Dedifferentiated amniotic fluid mesenchymal stem cell (primary cell): Measurements from ENCODE around the gene LRRC8B.
"Not testable (repeated sequence)": the region's sequence is repeated elsewhere in the genome, so short reads cannot be mapped to it uniquely, and the experiment has no call there.

Source experiments
- DNase-seq: peaks from one replicate; pipeline ENCODE4 v3.0.0-alpha.2; 2016; ENCODE audit errors: extremely low spot score

The LRRC8B gene

DNA sequence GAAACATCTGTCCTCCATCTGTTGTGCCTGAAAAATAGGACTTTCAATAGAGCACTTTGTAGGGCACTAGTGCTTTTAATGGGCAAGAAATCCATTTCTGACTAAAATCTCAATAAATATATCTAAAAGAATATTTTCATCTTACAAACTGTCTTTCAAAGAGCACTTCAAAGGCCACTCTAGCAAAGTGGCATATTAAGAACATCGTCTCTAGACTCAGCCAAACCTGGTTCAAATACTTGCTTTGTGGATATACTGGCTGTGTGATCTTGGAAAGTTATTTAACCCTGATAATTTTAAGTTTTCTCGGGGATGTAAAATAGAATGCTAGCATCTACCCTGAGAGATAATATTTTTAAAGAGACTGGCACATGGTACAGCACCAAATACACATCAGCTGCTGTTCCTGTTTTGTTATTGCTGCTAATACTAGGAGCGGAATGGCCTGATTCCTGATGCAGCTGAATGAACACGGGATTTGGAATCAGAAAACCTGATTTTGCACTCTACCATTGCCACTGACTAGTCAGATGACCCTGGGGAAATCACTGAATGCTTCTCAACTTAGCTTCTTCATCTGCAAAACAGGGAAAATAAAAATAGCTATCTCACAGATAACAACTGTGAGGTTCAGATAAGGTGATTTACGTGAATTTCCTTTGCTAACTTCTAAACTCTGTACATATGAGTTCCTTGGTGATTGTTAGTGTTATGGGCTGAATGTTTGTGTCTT lies 83.1 kb downstream of the LRRC8B start:
- no peak for DNase-seq

DNA sequence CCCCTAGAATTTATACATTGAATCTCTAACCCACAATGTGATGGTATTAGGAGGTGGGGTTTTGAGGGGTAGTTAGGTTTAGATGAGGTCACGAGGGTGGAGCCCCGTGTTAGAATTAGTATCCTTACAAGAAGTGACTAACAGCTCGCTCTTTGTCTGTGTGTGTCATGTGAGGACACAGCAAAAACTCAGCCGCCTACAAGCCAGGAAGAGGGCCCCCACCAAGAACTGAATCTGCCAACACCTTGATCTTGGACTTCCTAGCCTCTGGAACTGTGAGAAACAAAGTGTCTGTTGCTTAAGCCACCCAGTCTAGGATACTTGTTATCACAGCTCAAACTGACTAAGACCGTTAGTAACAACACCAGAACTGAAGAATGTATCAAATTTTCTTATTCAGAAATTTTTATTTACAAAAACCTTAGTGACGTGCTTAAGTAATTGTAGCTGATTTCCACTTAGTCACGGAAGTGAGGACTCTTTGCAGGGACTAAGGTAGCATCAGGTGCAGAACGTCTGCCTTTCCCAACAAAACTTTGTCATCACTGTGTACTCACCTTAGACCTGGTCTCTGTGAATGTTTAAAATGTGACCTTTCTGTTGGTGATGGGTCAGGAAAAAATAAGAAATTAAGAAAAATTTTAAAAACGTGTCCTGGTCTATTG lies 83.8 kb downstream of the LRRC8B start:
- DNase-seq, result no peak

DNA sequence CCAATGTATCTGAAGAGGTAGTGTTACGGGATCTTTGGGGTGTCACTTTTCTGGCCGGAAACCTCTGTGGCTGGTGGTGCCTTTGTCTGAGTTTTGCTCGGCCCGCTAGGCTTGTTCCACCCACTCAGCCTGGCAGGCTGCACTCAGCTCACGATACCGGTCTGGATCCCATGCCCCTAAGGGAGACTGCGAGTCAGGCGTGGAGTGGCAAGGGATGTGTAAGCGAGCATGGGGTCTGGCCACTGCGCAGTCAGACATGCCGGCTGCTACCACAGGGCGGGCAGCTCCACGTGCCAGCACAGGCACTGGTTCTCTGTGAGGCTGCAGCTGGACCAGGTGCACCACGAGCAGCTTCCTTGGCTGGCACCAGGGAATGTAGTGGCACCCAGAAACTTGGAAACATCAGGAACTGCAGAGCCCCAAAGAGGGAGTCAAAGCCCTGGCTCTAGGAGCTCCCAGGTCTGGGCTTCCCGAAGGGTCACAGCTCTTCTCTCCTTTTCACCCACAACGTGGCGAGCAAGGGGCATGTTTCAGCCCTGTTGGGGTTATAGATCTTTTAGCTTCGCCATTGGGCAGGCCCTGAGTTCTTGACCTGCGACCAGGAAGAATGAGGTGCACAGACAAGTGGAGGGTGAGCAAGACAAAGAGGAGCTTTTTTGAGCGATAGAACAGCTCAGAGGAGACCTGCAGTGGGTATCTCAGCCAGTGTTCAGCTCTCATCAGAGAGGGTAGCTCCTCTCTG lies 84.5 kb downstream of the LRRC8B start:
- DNase-seq, result no peak

DNA sequence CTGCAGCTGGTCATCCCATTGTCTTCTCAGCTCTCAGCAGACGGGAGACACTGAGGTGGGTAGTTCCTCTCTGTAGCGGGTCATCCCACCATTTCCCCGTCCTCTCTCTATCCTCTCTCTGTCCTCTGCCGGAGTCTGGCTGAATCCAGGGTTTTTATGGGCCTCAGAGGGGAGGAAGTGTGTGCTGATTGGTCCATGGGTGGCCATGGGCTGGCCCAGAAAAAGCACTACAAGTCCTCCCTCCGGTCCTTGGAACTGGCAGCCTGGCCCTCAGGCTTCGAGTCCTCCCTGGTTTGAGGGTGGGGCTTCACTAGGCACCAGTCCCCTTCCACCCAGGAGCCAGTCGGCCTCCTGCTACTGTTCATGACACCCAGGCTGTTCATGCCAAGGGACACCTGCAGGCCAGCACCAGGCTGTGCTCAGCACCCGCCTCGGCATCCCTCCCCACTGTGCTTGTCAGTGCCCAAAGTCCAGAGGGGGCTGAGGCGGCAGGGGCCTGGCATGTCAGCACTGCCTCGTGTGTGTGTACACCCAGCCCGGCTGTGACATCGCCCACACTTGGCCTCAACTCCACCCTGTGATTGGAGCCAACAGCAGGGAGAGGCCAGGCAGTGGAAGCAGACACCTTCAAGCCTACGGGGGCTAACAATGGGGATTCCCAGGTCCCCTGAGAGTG lies 85.3 kb downstream of the LRRC8B start:
- DNase-seq, result no peak

DNA sequence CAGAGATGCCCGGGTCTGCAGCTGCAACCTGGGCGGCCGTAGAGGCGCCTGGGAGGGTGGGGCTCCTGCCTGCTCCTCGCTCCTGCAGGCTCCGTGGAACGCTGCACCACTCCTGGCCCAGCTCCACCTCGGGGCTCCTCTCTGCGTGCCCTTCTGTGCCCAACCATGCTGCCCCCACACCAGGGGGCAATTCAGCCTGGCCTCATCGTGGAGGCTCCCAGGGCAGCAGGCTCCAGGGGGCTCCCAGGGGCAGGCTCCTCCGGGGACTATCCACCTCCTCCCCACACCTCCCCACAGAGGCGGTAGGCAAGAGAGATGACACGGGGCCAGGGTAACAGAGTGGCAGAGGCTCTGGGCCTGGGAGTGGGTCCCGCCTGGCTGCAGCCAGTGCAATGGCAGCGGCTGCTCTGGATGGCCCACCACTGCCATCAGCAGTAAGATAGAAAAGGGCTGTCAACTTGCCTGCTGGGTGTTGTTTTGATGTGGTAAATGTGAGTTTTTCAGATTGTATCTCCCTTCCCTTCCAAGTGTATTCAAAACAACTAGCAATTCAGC lies 85.9 kb downstream of the LRRC8B start:
- DNase-seq, result no peak

DNA sequence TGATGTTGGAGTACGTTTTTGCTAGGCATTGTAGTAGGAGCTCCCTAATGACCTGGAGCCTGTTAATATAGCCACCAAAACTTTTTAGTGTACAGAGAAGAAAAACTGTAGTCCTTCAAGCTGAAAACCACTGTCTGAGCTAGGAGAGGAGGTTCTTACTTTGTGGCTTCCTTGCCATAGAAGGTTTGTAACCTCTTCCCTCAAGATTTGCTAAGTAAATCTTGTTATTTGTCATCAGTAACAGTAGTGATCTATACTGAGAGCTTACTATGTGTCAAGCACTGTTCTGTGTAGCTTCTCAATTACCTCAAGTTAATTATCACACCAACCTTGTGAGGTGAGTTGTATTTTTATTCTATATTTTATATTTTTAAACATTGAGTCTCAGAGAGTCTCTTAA lies 87.1 kb downstream of the LRRC8B start:
- DNase-seq, result no peak

DNA sequence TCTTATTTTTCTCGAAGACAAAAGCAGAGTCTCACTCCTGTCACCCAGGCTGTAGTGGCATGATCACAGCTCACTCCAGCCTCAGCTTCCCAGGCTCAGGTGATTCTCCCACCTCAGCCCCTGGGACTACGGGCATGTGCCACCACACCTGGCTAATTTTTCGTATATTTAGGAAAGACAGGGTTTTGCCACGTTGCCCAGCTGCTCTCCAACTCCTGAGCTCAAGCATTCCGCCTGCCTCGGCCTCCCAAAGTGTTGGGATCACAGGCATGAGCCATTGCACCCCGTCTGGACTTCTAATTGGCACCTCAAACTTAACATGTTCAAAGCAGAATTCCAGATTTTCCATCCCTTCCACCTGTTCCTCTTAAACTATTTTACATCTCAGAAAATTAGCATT lies 89.3 kb downstream of the LRRC8B start:
- no peak for DNase-seq

DNA sequence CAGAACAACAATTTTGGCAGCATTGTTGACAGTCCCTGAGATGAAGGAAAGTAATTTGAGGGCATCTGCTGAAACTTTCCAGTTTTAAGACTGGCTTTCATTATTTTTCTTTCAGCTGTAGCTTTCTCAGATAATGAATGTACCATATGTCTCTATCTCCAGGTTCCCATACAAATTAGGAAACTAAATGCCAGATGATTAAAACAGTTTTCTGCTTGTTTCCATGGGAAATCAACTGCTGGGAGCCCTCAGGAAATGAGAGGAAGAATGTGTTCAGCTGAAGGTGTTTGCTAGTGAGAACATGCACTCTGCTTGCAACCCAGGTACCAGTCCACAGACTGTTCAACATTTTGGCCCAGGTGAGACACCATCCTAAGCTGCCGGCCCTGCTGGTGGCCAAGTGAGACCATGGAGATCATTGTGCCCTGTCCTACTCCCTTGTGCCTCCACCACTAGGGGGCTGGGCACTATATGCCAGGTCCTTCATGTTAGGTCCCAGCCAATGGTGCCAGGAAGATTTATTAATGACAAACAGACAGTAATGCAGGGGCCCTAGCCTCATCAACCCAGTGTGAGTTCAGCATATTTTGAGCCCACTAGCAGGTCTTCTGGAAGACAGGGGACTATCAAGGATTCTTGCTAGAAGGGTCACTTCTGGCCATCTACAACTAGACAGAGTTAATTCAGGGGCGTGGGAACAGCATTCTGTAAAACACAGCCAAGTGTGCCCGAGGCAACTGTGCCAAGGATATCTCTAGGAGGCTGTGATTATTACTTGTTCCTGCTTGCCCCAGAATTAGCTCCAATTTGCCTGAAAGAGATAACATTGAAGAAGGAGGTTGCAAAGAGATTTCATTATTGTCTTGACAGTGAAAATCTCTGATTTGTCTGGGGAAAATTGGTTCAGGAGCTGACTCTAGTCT lies 91.3 kb downstream of the LRRC8B start:
- no peak for DNase-seq

DNA sequence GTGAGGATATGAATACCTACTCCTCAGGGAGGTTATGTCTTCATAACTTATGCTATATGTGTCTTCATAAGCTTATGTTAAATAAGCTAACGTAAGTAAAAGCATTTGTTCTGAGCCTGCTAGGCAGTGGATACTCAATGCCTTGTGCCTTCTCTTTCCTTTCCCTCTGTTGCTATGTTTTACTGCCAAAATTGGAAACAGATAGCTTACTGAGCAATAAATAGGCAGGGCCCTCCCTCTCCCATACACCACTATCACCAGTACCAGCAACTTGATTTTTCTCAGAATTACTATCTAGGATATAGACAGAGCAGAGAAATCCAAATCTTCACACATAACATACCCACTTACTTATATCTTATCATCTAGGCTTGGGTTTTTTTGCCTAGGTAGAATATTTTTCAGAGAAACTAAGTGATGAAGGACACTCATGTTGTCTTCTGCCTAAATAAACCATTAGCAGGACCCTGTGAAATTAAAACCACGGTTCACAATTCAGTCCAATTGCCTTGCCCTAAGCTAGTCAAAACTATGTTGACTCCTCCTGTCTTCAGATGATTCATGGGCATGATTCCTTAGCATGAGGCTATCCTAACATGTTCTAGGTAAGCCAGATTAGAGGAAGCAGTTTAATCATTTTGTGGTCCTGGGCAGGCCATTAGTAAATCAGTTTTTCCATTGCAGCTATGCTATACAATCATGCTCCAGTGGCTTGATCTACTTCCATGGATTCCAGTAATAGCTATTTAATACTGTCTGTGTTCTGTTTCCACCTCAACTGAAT lies 92.4 kb downstream of the LRRC8B start:
- DNase-seq, result no peak

DNA sequence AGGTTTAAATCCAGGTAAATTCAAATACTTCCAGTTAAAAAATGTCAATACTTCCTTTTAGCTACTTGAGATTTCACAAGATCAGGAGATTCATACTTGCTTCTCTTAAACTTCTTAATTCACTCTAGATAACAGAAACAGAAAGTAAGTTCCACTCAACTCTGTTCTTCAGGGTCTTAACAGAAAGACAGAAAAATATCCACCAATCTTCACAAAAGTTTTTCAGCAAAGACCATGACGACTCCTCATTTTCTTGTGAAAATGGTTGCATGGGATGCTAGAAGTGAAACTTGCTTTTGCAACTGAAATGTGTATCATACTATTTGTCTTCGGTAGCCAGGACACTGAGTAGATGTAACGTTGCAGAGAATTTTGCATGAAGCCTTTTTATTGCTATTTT lies 96.0 kb downstream of the LRRC8B start:
- DNase-seq, result no peak

DNA sequence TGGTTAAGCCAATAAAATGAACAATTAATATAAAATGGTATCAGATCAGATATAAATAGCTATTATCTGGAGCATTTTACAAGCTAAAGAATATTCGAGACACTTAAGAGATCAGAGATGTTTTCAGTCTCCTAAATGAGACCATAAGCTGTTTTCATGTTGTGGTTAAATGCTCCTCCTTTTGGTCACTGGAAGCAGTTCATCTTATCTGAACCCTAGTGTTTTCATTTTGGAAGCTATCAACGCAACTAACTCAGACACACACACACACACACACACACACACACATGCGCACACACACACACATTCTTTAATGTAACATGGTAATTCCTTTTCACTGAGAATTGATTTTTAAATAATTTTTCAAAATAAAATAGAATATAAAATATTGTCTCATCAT lies 98.3 kb downstream of the LRRC8B start:
- DNase-seq, result no peak

DNA sequence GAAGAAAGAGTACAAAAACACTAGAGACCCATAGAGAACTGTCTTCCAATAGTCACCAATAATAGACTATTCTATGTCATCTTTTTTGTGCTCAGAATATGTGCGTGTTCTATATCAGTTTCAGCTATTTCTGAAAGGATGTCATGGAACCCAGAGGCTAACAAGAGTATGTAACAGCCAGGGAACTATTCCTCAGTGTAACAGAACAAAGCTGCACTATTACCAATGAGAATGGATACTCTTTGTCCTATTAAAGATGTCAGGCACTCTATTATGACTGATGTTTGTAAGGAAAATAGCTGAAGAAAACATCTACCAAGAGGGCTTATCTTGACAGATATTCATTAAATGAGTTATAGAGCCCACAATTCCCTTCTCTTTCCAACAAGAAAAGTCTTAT lies 99.7 kb downstream of the LRRC8B start:
- no peak for DNase-seq

DNA sequence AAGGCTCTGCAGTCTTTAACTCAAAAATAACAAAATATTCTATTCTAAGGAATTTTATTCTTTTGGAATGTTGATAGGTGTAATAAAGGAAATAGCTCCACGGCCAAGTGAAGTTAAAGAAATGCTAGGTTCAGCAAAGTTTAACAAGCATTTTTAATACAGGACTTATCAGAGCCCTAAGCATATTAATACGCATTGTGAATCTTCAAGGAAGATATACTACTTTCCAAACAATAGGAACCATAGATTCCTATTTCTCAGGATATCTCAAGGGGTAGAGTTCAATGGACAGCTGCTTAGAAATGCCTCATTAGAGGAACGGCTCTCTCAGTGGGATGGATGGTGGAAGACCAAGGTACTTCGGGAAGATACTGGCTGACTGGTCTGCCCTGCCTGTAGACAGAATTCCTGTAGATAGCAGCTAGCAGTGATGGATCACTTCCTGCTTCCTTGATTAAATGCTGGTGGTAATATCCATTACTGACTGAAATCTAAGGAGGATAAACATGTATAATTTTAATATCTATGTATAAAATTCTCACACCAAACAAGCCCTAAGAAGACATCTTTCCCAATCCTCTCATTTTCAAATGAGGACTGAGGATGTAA lies 100.2 kb downstream of the LRRC8B start:
- DNase-seq, result no peak

DNA sequence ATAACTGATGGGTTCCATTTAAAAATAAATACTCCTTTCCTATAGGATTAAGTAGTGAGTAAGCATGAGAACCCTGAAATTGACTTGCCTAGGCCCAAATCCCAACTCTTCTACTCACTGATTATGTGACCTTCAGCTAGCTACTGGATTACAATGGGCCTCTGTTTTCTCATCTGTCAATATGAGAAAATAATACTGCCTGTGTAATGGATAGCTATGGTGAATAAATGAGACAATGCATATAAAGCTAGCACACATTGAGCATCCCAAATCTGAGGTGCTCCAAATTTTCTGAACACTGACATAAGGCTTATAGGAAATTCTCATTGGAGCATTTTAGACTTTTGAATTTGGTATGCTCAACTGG lies 103.0 kb downstream of the LRRC8B start:
- no peak for DNase-seq

DNA sequence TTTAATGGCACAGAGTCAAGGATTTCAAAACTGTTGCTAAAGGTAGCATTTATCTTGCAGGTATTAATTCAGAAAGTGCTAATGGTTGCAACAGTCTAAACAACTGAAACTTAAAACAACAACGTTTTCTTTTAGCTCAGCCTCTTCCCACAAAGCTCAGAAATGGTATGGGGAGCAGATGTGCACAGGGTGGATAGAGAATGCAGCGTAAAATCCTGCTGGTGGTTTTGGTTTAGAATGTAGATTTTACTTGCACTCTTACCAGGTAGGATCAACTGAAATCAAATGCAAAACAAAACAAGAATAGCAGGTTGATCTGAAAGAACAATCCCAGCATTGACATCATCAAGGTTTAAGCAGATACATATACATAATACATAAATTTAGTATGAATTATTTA lies 104.5 kb downstream of the LRRC8B start:
- DNase-seq, result no peak

DNA sequence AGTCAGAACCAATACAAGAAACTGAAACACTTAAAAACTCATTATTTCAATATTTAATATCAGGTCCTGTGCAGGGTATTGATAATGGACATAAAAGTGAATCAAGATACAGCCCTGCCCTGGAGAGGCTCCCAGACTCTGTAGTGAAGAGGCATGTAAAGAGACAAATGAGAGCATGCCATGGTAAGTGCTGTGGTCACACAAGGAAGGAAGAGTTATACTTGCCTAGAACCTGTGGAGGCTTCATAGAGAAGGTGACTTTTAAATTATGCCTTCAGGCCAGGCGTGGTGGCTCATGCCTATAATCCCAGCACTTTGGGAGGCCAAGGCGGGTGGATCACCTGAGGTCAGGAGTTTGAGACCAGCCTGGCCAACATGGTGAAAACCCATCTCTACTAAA lies 105.0 kb downstream of the LRRC8B start:
- not testable (repeated sequence) for DNase-seq

DNA sequence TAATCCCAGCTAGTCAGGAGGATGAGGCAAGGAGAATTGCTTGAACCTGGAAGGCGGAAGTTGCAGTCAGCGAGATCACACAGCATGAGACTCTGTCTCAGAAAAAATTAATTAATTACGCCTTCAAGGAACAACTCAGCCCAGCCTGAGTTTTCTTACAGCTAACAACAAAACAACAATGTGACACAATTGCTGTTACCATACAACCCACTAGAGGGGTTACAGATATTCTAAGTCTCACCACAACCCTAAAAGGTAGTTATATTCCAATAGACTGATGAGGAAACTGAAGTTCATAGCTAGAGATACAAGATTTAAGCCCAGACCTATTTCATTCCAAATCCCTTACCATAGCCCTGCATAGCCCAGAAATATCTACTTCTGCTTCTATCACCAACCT lies 105.4 kb downstream of the LRRC8B start:
- DNase-seq, result no peak

DNA sequence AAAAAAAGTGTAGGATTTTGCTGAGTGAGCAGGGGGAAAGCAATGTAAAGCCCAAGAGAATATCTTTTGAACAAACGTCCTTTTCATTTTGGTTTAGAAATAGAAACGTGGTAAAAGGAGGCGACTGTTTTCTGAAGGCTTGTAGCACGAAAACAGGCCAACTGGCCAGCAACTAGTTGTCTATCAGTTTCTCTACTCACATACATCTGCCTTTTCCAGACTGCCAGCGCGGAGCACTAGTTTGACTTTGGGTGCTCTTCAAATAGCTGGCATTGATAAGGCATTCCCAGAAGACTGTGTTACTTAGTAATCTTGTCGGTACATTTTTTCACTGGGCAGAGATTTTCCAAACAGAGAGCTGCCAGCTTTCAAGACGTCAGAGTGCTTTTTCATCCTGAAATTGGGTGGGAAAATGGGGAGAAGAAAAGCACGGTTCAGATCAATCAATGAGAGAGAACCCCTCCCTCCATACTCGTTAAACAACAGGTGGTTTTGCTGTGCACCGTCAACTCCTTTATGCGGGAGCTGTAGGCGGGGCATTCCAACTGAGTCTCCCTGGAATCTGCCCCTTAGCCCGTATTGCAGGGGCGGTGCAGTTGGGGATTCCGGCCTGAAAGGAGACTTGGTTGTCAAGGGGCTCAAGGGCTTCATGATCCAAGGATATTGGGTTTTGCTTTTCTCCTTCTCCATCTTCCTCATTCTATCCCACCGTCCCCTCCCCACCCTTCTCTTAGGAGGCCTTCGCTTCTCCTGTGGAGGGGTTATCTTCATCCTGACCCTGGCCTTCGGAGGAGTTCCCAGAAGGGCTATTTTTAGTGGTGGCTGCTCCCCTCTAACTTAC lies 107.4 kb downstream of the LRRC8B start:
- DNase-seq, result no peak

DNA sequence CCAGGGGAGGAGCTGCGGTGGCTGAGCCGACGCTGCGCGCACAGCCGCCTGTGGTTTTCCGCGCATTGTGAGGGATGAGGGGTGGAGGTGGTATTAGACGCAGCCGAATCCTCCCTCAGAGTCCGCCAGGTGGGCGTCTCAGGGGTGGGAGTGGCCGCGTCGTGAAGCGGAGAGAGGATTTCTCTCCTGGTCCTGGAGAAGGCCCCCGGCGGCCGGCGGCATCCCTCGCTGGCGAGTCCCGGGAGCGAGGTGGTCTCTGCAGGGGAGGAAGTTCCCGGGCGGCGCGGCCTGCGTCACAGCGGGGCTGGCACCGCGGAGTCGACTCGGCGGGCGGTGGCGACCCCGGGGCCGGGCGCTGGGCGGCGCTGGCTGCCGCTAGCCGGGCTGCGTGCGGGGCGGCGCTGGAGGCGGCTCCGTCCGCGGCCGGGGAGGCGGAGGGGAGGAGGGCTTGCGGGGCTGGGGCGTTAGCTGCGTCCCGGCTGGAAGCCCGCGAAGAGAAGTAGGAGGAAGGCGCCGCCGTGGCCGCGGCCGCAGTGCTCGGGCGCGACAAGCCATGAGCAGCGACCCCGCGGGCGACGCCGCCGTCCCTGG lies 108.1 kb downstream of the LRRC8B start, which contains the start of gene LRRC8C:
TSS of gene LRRC8C (plus strand) at position 464 of the 591 bp plus-strand sequence. CDS start 53,354 bp downstream, outside the sequence.
- DNase-seq, result peak; percentile 67
